GM12873 (cell line): ENCODE measurements around the gene CXADR.

Experiments
- TF ChIP-seq, protein P1 (sequence below): IDR thresholded peaks from 2 replicates; pipeline ENCODE4 v1.5.1; 2012; ENCODE audit warnings: low read depth, mild to moderate bottlenecking, moderate library complexity, low read length, control low read depth; ENCODE audit not compliant: insufficient read depth; ENCODE audit errors: missing control alignments

The CXADR gene

DNA sequence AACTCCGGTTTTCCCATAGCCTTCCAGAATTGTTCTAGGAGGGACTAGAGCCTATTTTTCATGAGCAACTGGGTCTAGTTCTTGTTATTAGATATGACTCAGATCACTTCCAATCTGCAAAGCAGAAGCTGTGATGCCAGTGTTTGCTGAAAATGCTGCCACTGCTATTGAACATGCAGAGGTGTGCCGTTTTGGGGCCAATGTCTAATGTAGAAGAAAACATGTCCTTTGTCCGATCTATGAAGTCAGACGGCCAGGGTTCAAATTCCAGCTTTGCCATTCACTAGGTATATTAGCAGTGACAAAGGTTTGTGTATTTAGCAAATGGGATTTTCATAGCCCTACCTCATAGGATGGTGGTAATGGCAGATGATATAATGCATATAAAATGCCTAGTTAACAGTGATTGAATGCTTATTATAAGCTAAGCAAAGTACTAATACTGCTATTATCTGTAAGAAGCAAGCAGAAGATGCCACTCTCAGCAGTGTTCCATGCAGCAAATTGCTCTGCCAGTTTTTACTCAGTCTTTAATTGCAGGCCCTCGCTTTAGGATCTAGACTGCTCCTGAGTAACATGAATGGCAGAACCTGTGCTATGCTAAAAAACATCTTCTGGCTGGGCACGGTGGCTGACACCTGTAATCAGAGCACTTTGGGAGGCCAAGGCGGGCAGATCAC lies 40.1 kb upstream of the CXADR start:
- TF ChIP-seq, protein P1, sequence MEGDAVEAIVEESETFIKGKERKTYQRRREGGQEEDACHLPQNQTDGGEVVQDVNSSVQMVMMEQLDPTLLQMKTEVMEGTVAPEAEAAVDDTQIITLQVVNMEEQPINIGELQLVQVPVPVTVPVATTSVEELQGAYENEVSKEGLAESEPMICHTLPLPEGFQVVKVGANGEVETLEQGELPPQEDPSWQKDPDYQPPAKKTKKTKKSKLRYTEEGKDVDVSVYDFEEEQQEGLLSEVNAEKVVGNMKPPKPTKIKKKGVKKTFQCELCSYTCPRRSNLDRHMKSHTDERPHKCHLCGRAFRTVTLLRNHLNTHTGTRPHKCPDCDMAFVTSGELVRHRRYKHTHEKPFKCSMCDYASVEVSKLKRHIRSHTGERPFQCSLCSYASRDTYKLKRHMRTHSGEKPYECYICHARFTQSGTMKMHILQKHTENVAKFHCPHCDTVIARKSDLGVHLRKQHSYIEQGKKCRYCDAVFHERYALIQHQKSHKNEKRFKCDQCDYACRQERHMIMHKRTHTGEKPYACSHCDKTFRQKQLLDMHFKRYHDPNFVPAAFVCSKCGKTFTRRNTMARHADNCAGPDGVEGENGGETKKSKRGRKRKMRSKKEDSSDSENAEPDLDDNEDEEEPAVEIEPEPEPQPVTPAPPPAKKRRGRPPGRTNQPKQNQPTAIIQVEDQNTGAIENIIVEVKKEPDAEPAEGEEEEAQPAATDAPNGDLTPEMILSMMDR = no peak

DNA sequence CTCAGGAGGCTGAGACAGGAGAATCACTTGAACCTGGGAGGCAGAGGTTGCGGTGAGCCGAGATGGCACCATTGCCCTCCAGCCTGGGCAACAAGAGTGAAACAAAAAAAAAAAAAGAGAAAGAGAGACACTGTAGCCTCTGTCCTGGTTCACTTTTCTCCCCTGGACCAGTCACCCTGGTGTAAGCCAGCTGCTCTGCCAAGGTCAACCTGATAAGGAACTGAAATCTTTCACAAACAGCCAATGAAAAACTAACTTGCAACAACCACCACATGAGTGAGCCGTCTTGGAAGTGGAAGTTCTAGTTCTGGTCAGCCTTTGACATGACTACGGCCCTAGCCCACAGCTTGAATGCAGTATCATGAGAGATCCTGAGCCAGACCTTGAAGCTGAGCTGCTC lies 36.8 kb upstream of the CXADR start:
- TF ChIP-seq, protein P1 = no peak

DNA sequence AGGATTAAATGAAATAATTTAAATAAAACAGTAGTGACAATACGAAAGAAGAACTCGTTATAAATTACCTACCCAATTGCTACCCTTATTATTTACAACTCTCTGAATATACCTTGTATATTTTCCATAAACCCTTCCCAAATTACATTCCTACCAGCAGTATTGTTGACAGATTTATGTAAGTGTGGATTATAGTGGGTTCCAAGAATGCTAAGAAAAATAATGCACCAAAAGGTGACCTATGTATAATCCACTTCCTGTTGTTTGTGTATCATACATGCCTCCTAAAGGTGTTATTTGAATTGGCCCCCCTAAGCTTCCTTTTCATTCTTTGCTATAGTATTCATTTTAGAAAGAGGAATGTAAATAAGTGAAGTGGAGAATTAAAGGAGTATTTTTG lies 33.2 kb upstream of the CXADR start:
- TF ChIP-seq, protein P1 = no peak

DNA sequence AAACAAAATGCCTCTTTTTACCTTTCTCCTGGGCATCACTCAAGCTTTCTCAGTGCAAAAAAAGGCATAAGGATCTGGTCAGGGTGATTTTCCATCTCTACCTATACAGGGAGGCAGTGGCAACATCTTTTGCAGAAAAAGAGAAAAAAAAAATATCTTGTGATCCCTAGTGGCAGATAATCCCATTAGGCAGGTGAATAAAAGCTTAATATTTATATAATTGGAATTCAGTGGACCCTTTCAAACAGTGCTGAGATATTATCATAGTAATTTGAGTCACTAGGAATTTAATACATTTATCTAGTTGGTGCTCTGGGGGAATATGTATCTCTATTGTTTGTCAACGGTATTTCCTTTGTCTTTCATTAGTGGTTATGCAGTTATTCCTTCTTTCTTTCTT lies 29.9 kb upstream of the CXADR start:
- TF ChIP-seq, protein P1 = no peak

DNA sequence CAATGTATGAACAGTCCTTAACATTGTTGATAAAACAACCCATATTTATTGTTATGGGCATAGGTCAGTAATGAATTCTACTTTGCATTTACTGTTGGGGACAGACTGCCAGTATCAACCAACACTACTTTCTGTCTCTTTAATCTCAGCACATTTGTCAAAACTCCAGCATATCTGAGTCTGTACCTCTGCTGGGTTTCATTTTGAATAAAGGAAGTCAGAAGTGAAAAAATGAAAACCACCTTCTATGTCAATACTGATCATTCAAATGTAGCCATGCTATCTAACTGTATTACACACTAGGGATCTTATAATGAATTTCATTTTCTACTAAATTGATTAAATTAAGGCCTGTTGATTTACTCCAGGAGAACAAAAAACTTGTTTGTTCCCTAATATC lies 24.2 kb upstream of the CXADR start:
- TF ChIP-seq, protein P1 = no peak

DNA sequence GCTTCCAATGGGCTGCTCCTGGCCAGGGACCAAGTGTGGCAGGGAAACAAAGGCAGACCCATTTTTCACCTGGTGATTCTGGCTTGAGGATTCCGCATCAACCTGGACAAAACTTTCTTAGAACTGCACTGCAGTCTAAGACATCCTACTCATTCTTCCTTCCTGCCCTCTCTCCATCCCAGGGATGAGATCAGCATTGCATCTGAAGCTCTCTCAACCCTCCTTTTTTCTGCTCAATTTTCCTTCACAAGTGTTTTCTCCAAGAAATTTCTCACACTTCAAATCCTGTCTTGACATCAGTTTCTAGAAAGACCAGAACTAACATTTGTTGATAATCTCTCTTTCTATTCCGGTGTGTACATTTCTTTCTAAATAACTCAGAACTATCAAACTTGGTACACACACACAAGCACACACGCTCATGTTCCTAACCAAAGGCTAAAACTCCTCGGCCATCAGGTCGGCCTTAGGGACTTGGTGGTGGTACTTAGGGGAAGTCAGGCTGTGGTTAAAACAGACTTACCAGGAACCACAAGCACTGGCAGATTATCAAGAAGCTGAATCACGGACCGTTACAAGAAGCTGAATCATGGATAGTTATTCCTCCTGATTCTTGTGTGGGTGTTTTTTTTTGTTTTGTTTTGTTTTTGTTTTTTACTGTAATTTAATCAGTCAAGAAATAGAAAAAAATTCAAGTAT lies 21.0 kb upstream of the CXADR start:
- TF ChIP-seq, protein P1 = no peak

DNA sequence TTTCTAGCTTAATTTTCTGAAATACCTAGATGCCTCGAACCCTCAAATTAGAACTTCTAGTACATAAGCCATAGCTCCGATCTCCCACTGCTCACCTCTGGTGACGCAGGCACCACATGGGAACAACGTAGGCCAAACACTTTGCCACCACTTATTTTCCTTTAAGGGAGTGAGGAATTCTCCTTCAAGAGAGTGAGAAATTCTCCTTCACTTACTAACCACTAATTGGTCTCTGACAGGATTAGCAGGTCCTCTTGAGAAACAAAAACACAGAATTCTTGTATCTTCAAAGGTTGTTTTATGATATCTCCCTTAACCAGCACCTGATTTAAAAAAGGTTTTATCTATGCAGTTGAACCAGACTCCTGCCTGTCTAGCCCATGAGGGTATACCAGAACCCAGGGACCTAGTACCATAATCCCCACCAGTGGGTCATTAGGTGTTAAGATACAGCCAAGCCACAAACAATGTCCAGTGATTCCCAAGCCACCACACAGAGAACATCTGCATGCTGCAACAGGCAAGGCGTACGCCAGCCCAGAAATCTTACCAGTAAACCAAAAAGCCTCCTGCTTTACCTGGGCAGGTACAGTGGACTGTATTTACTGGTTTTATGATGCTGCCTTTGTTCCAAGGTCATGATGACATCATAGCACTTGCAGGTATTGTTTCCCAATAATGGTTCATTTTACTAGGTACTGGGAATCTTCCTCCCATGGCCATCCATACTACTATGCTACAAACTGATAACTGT lies 20.3 kb upstream of the CXADR start:
- TF ChIP-seq, protein P1 = no peak
